Thymus (tissue), 11 donors: ENCODE results near the gene MON1A. TPM values are rescaled to one million over a fixed set of nuclear protein-coding genes. Genes with fewer than 3 reads are reported as not detected.

ENCODE experiments used
- DNase-seq, 9 donors: peaks; one replicate each; pipeline ENCODE4 v3.0.0-alpha.2; 2013; ENCODE audit warnings: low spot score in 9 of 9, low read depth in 6 of 9, missing footprints in 1 of 9
- H3K27ac ChIP-seq, 2 donors: one replicate each; pipeline ENCODE4 v1.5.1; 2013; ENCODE audit warnings: control low read depth in 1 of 2, low read depth in 1 of 2, low read length in 1 of 2, mild to moderate bottlenecking in 1 of 2, moderate library complexity in 1 of 2
- H3K27me3 ChIP-seq, 2 donors: one replicate each; pipeline ENCODE4 v1.5.1; 2013; ENCODE audit warnings: low read length in 1 of 2; ENCODE audit not compliant: control insufficient read depth in 2 of 2, insufficient read depth in 1 of 2
- H3K36me3 ChIP-seq, 2 donors: one replicate each; pipeline ENCODE4 v1.5.1; 2013; ENCODE audit warnings: low read length in 1 of 2, mild to moderate bottlenecking in 1 of 2, moderate library complexity in 1 of 2; ENCODE audit not compliant: control insufficient read depth in 2 of 2, insufficient read depth in 2 of 2
- H3K4me1 ChIP-seq, 2 donors: one replicate each; pipeline ENCODE4 v1.5.1; 2013; ENCODE audit warnings: low read length in 2 of 2; ENCODE audit not compliant: control insufficient read depth in 2 of 2, insufficient read depth in 2 of 2
- H3K4me3 ChIP-seq, 2 donors: one replicate each; pipeline ENCODE4 v1.5.1; 2013; ENCODE audit warnings: low read length in 2 of 2, control low read depth in 1 of 2, mild to moderate bottlenecking in 1 of 2
- H3K9me3 ChIP-seq, 2 donors: one replicate each; pipeline ENCODE4 v1.5.1; 2013; ENCODE audit warnings: low read length in 1 of 2, mild to moderate bottlenecking in 1 of 2; ENCODE audit not compliant: control insufficient read depth in 2 of 2, insufficient read depth in 1 of 2
- WGBS: extraction: QIAGEN DNeasy Blood & Tissue Kit; methylation state at CpG from one replicate; pipeline ENCODE4 v1.1.7; 2013; 5-methylcytosine and 5-hydroxymethylcytosine counted together
- polyA plus RNA-seq: library from polyadenylated mRNA; stranded (reverse); fragments of 200-250 nt; gene quantifications from one replicate; pipeline ENCODE4 v1.2.3, GENCODE V29; 2013
- total RNA-seq: library from RNA; stranded (reverse); fragments of 120-200 nt; gene quantifications from one replicate; pipeline ENCODE4 v1.2.4, GENCODE V29; 2013
- donor health status: healthy.

The MON1A gene
- total and polyA plus RNA-seq, 2 donors: 5.9 to 6.9 TPM

DNA sequence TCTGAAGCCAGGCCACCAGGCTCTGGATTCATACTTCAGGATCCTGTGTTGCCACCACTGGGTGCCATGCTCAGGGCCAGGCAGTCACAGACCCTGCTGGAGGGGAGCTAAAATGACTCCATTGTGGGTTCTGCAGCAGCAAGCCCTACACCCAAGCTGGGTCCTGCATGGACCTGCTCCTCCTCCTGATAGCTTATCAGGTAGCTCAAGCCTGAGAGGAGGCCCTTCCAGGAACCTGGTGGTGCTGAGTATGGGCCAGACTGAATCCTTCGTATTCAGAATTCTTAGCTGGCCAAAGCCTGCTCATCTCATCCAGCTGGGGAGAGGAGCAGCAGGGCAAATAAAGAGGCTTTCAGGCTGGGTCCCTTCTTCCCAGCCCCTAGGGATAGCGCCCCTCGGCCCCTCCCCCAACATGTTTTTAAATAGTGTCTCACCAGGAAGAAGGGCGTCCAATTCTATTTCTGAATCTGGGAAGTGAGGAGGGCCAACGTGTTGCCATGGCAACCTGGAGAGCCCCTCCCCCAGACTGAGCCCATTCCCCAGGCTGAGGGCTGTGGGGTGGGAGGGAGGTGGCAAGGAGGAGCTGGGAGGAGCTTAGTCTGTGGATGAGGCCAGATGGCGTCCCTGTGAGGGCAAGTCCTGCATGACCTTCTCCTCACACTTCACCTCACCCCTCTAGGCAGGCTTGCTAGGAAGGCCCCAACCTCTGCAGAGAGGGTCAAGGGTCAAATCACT, 48.9 kb downstream of the MON1A start:
- Histone ChIP-seq H3K36me3 (no peaks in the 10 kb centered on the region), H3K27ac (no peak overlapping the region), H3K4me3 (no peak overlapping the region), H3K4me1 (peaks cover 0 to 4% of the 10 kb centered on the region in 2 donors), H3K9me3 (no peaks in the 10 kb centered on the region), H3K27me3 (peaks cover 0 to 2% of the 10 kb centered on the region in 2 donors)
- WGBS: 66% methylated on average over 6 of the region's 6 CpGs
- no peak for DNase-seq

- no peak for DNase-seq
- no peak overlapping the region for H3K27ac ChIP-seq
- no peaks in the 10 kb centered on the region for H3K9me3 ChIP-seq
- peaks cover 0 to 2% of the 10 kb centered on the region in 2 donors for H3K27me3 ChIP-seq
- 71% methylated on average over 2 of the region's 2 CpGs for WGBS
- H3K4me3 ChIP-seq: no peak overlapping the region
- no peaks in the 10 kb centered on the region for H3K36me3 ChIP-seq
- H3K4me1 ChIP-seq: peaks cover 0 to 4% of the 10 kb centered on the region in 2 donors
Observed at GRCh38 chr3:49879721-49880120, 49.9 kb downstream of the MON1A start.

GRCh38 chr3:49878686-49879085, 50.9 kb downstream of the MON1A start:
- H3K4me3 ChIP-seq: no peak overlapping the region
- no peak overlapping the region for H3K27ac ChIP-seq
- no peaks in the 10 kb centered on the region for H3K36me3 ChIP-seq
- peaks cover 0 to 4% of the 10 kb centered on the region in 2 donors for H3K4me1 ChIP-seq
- peaks cover 0 to 2% of the 10 kb centered on the region in 2 donors for H3K27me3 ChIP-seq
- no peaks in the 10 kb centered on the region for H3K9me3 ChIP-seq
- no peak for DNase-seq

GRCh38 chr3:49877716-49878115, 51.9 kb downstream of the MON1A start:
- DNase-seq: no peak
- Histone ChIP-seq H3K36me3 (no peaks in the 10 kb centered on the region), H3K9me3 (no peaks in the 10 kb centered on the region), H3K4me1 (peaks cover 0 to 4% of the 10 kb centered on the region in 2 donors), H3K4me3 (no peak overlapping the region), H3K27me3 (peaks cover 0 to 2% of the 10 kb centered on the region in 2 donors), H3K27ac (no peak overlapping the region)
- WGBS: 97% methylated on average over 2 of the region's 2 CpGs

DNA sequence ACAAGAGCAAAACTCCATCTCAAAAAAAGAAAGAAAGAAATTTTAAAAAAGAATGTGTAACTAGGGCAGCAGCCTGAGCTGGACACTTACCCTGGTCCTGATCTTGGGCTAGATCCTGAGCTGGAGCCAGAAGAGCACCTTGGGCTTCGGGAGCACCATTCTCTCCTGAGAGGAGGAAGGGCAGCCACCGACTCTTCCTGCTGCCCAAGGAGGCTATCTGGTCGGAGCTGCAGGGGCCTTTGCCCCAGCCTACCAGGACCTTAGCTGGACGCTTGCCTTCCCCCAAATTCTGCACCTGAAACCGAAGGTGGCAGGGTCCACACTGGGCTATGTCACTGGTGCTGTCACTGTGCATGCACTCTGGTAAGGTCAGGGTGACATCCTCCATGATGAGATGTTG, 53.0 kb downstream of the MON1A start:
- no peak overlapping the region for H3K27ac ChIP-seq
- H3K27me3 ChIP-seq: peaks cover 0 to 7% of the 10 kb centered on the region in 2 donors
- H3K4me1 ChIP-seq: peaks cover 0 to 4% of the 10 kb centered on the region in 2 donors
- no peaks in the 10 kb centered on the region for H3K36me3 ChIP-seq
- no peak overlapping the region for H3K4me3 ChIP-seq
- 94% methylated on average over 5 of the region's 5 CpGs for whole genome bisulfite sequencing
- DNase-seq: no peak
- H3K9me3 ChIP-seq: no peaks in the 10 kb centered on the region

DNA sequence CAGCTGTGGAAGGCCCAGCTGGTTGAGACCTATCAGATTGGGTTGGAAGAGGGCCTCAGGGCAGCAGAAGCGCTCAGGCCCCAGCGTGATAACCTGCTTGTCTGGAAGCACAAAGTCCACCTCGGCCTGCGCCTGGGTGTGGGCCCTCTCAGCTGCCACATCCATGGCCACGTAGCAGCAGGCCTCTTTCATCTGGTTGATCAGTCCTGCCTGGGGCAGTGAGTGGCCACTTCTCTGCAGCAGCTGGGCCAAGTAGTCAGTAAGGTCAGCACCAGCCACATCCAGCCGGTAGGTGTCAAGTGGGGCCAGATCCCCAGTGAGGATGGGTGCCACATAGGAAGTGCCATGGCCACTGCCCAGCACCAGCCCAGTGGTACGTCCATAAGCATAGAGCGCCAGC, 56.0 kb downstream of the MON1A start:
- Histone ChIP-seq H3K4me3 (no peak overlapping the region), H3K36me3 (no peaks in the 10 kb centered on the region), H3K27ac (no peak overlapping the region), H3K27me3 (peaks cover 16 to 36% of the 10 kb centered on the region in 2 donors), H3K9me3 (no peaks in the 10 kb centered on the region), H3K4me1 (peaks cover 10 to 14% of the 10 kb centered on the region in 2 donors)
- no peak for DNase-seq
- 96% methylated on average over 8 of the region's 8 CpGs for WGBS

GRCh38 chr3:49872801-49873281, 56.8 kb downstream of the MON1A start:
- H3K9me3 ChIP-seq: no peaks in the 10 kb centered on the region
- 74% methylated on average over 4 of the region's 4 CpGs for WGBS
- H3K27me3 ChIP-seq: peaks cover 22 to 44% of the 10 kb centered on the region in 2 donors
- H3K36me3 ChIP-seq: no peaks in the 10 kb centered on the region
- DNase-seq: no peak
- H3K4me3 ChIP-seq: no peak overlapping the region
- no peak overlapping the region for H3K27ac ChIP-seq
- H3K4me1 ChIP-seq: peaks cover 10 to 16% of the 10 kb centered on the region in 2 donors

DNA sequence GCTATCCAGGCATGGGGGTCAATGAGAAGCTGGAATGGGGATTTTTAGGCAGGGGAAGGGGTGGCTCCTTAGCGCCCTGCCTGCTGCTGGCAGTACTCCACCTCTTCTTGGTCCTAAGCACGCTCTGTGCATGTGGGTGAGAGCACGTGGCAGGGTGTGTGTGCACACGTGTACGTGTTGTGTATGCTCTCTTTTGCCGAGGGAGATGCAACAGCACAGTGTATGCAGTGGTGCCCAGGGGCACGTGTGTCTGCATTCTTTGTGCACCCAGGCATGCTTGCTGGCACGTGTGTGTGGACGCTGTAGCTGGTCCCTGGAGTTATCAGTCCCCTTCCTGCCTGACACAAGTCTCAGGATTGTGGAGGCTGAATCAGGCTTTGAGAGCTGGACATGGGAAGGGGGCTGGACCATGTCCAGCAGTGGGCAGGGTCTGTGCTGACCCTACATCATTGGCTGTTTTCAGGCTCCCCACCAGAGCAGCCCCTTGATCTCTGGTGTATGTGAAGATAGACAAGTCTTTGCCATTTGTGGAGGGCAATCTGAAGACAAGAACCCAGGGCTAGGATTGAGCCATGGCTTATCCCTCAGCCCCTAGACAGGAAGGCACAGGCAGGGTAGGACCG, 58.0 kb downstream of the MON1A start:
- 92% methylated on average over 10 of the region's 10 CpGs for WGBS
- Histone ChIP-seq H3K4me3 (no peak overlapping the region), H3K27ac (no peak overlapping the region), H3K36me3 (no peaks in the 10 kb centered on the region), H3K4me1 (peaks cover 10 to 16% of the 10 kb centered on the region in 2 donors), H3K9me3 (no peaks in the 10 kb centered on the region), H3K27me3 (peaks cover 22 to 56% of the 10 kb centered on the region in 2 donors)
- no peak for DNase-seq

DNA sequence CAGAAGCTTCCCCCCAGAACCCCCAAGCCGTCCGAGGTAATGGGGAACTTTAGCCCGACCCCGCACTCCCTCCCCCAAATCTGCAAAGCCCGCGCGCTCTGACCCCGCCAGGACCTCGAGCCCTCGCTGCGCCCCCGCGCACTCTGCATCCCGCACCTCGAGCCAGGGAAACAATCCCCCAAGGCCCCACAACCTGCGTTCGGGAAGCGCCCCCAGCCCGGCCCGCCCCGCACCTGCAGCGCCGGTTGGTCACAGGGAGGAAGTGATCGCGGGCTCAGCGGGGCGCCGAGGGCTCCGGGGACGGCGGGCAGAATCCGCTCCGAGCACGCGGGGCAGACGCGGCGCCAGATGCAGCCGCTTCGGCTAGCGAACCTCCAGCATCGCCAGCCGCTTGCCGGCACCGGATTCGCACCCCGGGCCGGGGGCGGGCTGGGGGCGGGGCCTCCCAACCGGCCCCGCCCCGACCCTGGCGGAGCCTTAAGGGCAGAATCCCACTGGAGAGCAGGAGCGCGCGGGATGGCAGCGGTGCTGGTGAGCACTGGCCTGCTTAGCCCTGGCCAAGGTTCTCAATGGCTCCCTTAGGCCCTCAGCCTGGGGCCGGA, 60.0 kb downstream of the MON1A start, which contains the start of gene CAMKV:
Gene CAMKV (minus strand): TSS at position 382 of the 602 bp plus-strand sequence. CDS start 7,518 bp downstream, outside the sequence.
- Histone ChIP-seq H3K27ac (no peak within 1 kb of the TSS), H3K4me1 (peaks cover 10 to 16% of the 10 kb centered on the region in 2 donors), H3K4me3 (peak within 1 kb of the TSS in 1 of 2 donors; percentile 45), H3K27me3 (peaks cover 22 to 76% of the 10 kb centered on the region in 2 donors), H3K9me3 (no peaks in the 10 kb centered on the region), H3K36me3 (no peaks in the 10 kb centered on the region)
- 2% methylated on average over 59 of the region's 59 CpGs for WGBS
- DNase-seq: peak in 2 of 9 donors; percentile 22 to 35
